Measurements from ENCODE around the gene VPS33B. TPM values are rescaled to one million over a fixed set of nuclear protein-coding genes. Genes with fewer than 3 reads are reported as not detected.
A peak's percentile ranks its signal among the peaks of the same experiment; 100 is the strongest.

The VPS33B gene
- polyA plus RNA-seq, 2 of the 4 experiments (the other 2 are of a cell fraction): 11.1 to 17.9 TPM

DNA sequence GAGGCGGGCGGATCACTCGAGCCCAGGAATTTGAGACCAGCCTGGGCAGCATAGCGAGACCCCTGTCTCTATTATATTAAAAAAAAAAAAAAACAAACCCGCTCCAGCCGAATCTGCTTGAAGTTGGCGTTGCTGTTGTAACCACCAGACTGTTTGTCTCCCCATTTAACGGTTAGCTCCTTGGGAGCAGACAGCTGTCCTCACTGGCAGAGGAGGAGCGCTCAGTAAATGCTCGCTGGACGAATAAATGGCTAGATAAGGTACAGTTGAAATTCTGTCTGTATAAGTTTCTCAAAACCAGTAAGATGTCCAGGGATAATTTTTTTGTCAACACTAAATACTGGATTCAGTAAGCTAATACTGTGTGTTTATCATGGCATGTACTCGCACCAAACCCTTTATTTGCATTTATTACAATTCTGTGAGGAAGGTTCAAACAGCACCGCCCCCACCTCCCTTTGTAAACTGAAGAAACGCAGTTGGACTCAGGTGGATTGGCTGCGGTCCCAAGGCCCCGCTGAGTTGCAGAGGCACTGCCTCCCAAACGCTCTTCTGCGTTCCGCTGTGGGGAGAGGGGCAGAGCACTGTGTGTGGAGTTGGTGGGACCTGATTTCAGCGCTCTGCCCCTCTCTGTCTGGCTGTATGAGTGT lies 66.6 kb downstream of the VPS33B start:
- peak in 1 of 2 experiments; percentile 3; a peak in 3 of 6 replicates for ATAC-seq
- peak; percentile 81 for FAIRE-seq
- TF ChIP-seq, protein P1, sequence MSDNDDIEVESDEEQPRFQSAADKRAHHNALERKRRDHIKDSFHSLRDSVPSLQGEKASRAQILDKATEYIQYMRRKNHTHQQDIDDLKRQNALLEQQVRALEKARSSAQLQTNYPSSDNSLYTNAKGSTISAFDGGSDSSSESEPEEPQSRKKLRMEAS (IDR thresholded peaks at IDR 0.05): no peak
- no peak for TF ChIP-seq POLR2A (IDR thresholded peaks at IDR 0.05; ENCODE audit: low read length)
- TF ChIP-seq HEYL (CRISPR knock-in tag; IDR thresholded peaks at IDR 0.05): 0 out of 2 replicates have a peak, but pooled peaks have one; percentile 8
- TF ChIP-seq MAFK (IDR thresholded peaks at IDR 0.05; ENCODE audit: partially characterized antibody): no peak
- no peak for TF ChIP-seq ZC3H11A (IDR thresholded peaks at IDR 0.05)
- TF ChIP-seq, protein P2, sequence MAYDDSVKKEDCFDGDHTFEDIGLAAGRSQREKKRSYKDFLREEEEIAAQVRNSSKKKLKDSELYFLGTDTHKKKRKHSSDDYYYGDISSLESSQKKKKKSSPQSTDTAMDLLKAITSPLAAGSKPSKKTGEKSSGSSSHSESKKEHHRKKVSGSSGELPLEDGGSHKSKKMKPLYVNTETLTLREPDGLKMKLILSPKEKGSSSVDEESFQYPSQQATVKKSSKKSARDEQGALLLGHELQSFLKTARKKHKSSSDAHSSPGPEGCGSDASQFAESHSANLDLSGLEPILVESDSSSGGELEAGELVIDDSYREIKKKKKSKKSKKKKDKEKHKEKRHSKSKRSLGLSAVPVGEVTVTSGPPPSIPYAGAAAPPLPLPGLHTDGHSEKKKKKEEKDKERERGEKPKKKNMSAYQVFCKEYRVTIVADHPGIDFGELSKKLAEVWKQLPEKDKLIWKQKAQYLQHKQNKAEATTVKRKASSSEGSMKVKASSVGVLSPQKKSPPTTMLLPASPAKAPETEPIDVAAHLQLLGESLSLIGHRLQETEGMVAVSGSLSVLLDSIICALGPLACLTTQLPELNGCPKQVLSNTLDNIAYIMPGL (CRISPR knock-in tag; IDR thresholded peaks at IDR 0.05; ENCODE audit: borderline replicate concordance): no peak
- TF ChIP-seq ZSCAN20 (CRISPR knock-in tag; IDR thresholded peaks at IDR 0.05): no peak
- Histone ChIP-seq H3K4me3 (peak overlapping the region; percentile 83), H3K9me3 (no peaks in the 10 kb centered on the region), H3K27ac (peak overlapping the region; percentile 95 to 98), H3K4me2 (peak overlapping the region; percentile 99), H3K4me1 (peaks cover 18% of the 10 kb centered on the region)
- 5% methylated on average over 20 of the region's 20 CpGs for WGBS (ENCODE audit: missing lambda C conversion rate)
- POLR2A ChIA-PET: interaction anchor here (1.6 kb wide), 1 partner anchor 317 kb away, joined by 3 read pairs; no protein-coding TSS in a partner anchor
- DNase-seq (ENCODE audit: low read depth in 1 of 2, low spot score in 1 of 2): peak in 1 of 2 experiments; percentile 35
- CTCF ChIA-PET: interaction anchor here (0.5 to 25.4 kb wide), 46 partner anchors 8 to 1117 kb away, joined by 3 to 536 read pairs (median 5); partner anchors contain the start of genes BLM, HDDC3, PRC1 and UNC45A

DNA sequence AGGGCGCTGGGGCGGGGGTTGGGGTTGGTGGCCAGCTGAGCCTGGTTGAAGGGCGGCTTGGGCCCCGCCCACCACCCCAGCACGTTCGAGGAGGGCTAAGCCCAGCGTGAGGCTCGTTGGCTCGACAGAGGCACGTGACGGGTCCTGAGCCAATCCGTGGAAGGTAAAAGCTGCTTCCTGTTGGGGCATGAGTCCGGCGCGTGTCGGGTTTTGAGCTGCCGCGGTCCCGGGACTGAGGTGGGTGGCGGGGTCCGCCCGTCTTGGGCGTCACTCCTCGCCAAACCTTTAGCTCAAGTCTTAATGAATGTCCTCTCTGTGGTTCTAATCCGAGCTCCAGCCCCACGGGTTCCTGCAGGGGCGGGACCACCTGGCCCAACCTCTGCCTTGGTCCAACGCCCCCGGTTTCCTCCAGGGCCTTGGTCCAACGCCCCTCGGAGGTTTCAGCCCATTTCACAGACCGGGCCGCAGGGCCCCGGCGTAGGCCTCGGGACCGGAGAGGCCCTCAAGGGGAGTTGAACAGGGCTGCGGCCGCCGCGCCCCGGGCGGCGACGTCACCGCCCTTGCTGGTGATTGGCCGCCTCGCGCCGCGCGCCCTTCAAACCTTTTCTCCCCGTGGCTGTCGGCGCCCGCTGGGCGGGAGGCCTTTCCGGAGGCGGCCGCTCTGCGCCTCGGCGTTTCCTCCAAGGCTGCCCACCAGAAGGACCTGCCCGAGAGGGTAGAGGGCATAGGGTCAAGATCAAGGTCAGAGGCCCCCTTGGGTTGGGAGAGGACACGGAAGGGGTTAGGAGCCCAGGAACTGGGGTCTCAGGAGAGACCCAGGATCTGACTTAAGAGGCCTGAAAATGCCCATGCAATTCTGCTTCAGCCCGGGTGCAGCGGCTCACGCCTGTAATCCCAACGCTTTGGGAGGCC lies 67.4 kb downstream of the VPS33B start, which contains the start of gene RCCD1:
RCCD1 (plus strand) TSS at position 173 of the 912 bp plus-strand sequence. CDS start 1,851 bp downstream, outside the sequence.
- Histone ChIP-seq H3K9me3 (no peaks in the 10 kb centered on the region), H3K27ac (peak within 1 kb of the TSS; percentile 95 to 98), H3K4me2 (peak within 1 kb of the TSS; percentile 99), H3K4me1 (peaks cover 19% of the 10 kb centered on the region), H3K4me3 (peak within 1 kb of the TSS; percentile 83)
- POLR2A ChIA-PET: interaction anchor here (0.6 to 1.9 kb wide), 11 partner anchors 9 to 318 kb away, joined by 3 to 20 read pairs (median 4); partner anchors contain the start of genes HDDC3, PRC1 and UNC45A
- peak; percentile 100 for FAIRE-seq
- DNase-seq (ENCODE audit: low read depth in 1 of 2, low spot score in 1 of 2): peak; percentile 98 to 100
- ATAC-seq: peak; percentile 84 to 94
- 1% methylated on average over 51 of the region's 69 CpGs for WGBS (ENCODE audit: missing lambda C conversion rate)
- CTCF ChIA-PET: interaction anchor here (0.8 to 25.4 kb wide), 17 partner anchors 8 to 318 kb away, joined by 3 to 536 read pairs (median 16); partner anchors contain the start of genes HDDC3, PRC1, UNC45A and VPS33B
- TF ChIP-seq, protein P3, sequence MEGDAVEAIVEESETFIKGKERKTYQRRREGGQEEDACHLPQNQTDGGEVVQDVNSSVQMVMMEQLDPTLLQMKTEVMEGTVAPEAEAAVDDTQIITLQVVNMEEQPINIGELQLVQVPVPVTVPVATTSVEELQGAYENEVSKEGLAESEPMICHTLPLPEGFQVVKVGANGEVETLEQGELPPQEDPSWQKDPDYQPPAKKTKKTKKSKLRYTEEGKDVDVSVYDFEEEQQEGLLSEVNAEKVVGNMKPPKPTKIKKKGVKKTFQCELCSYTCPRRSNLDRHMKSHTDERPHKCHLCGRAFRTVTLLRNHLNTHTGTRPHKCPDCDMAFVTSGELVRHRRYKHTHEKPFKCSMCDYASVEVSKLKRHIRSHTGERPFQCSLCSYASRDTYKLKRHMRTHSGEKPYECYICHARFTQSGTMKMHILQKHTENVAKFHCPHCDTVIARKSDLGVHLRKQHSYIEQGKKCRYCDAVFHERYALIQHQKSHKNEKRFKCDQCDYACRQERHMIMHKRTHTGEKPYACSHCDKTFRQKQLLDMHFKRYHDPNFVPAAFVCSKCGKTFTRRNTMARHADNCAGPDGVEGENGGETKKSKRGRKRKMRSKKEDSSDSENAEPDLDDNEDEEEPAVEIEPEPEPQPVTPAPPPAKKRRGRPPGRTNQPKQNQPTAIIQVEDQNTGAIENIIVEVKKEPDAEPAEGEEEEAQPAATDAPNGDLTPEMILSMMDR (IDR thresholded peaks at IDR 0.05): no peak
- TF ChIP-seq RARB (CRISPR knock-in tag; IDR thresholded peaks at IDR 0.05): peak; percentile 80; the same call in 1 of the 2 replicates
- TF ChIP-seq TFCP2L1 (CRISPR knock-in tag; IDR thresholded peaks at IDR 0.05): peak; percentile 91
- peak; percentile 41; the same call in 1 of the 2 replicates for TF ChIP-seq MAZ (IDR thresholded peaks at IDR 0.05; ENCODE audit: borderline replicate concordance, low read depth, low read length)
- TF ChIP-seq FOSL2 (IDR thresholded peaks at IDR 0.05): no peak
- peak; percentile 30; the same call in 1 of the 2 replicates for TF ChIP-seq FOSL2 (CRISPR knock-in tag; IDR thresholded peaks at IDR 0.05)
- TF ChIP-seq, protein P2 (CRISPR knock-in tag; IDR thresholded peaks at IDR 0.05; ENCODE audit: borderline replicate concordance): peak; percentile 39; the same call in 1 of the 2 replicates
- TF ChIP-seq, protein P4, sequence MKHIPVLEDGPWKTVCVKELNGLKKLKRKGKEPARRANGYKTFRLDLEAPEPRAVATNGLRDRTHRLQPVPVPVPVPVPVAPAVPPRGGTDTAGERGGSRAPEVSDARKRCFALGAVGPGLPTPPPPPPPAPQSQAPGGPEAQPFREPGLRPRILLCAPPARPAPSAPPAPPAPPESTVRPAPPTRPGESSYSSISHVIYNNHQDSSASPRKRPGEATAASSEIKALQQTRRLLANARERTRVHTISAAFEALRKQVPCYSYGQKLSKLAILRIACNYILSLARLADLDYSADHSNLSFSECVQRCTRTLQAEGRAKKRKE (CRISPR knock-in tag; IDR thresholded peaks at IDR 0.05; ENCODE audit: low read depth): peak; percentile 74; the same call in 1 of the 2 replicates
- peak; percentile 96 for TF ChIP-seq PHF8 (IDR thresholded peaks at IDR 0.05; ENCODE audit: borderline replicate concordance, low read depth)
- TF ChIP-seq, protein P5, sequence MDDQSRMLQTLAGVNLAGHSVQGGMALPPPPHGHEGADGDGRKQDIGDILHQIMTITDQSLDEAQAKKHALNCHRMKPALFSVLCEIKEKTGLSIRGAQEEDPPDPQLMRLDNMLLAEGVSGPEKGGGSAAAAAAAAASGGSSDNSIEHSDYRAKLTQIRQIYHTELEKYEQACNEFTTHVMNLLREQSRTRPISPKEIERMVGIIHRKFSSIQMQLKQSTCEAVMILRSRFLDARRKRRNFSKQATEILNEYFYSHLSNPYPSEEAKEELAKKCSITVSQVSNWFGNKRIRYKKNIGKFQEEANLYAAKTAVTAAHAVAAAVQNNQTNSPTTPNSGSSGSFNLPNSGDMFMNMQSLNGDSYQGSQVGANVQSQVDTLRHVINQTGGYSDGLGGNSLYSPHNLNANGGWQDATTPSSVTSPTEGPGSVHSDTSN (IDR thresholded peaks at IDR 0.05): 0 out of 2 replicates have a peak, but pooled peaks have one; percentile 52
- TF ChIP-seq ESRRA (IDR thresholded peaks at IDR 0.05; ENCODE audit: borderline replicate concordance, low read length): peak; percentile 81
- no peak for TF ChIP-seq ZSCAN20 (CRISPR knock-in tag; IDR thresholded peaks at IDR 0.05)
- peak; percentile 84; the same call in 1 of the 2 replicates for TF ChIP-seq POLR2AphosphoS2 (conservative IDR thresholded peaks at IDR 0.05; ENCODE audit: low read length)
- TF ChIP-seq SREBF2 (IDR thresholded peaks at IDR 0.05): no peak
- TF ChIP-seq FOXS1 (CRISPR knock-in tag; IDR thresholded peaks at IDR 0.05): peak; percentile 16; the same call in 1 of the 2 replicates
- TF ChIP-seq GATA3 (IDR thresholded peaks at IDR 0.05; ENCODE audit: borderline replicate concordance): no peak
- TF ChIP-seq, protein P6, sequence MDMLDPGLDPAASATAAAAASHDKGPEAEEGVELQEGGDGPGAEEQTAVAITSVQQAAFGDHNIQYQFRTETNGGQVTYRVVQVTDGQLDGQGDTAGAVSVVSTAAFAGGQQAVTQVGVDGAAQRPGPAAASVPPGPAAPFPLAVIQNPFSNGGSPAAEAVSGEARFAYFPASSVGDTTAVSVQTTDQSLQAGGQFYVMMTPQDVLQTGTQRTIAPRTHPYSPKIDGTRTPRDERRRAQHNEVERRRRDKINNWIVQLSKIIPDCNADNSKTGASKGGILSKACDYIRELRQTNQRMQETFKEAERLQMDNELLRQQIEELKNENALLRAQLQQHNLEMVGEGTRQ (IDR thresholded peaks at IDR 0.05): peak; percentile 98
- no peak for TF ChIP-seq ZNF302 (CRISPR knock-in tag; IDR thresholded peaks at IDR 0.05)
- no peak for TF ChIP-seq CHD4 (IDR thresholded peaks at IDR 0.05; ENCODE audit: borderline replicate concordance)
